HepG2 (cell line): ENCODE data around the gene GIPC1. TPM values are rescaled to one million over a fixed set of nuclear protein-coding genes. Genes with fewer than 3 reads are reported as not detected.

Experiments
- GTF3A ChIP-seq: sonication (generic); formaldehyde crosslinking; conservative IDR thresholded peaks from 2 replicates; pipeline ENCODE4 v1.4.0; 2020; ENCODE audit warnings: mild to moderate bottlenecking, missing genetic modification reagents
- PAXIP1 ChIP-seq: sonication (generic); formaldehyde crosslinking; conservative IDR thresholded peaks from 2 replicates; pipeline ENCODE4 v1.4.0; 2020; ENCODE audit warnings: mild to moderate bottlenecking, missing genetic modification reagents, moderate library complexity
- REST ChIP-seq, 2 experiments: IDR thresholded peaks; 2 replicates each; pipeline ENCODE4 v1.6.1; 2011 to 2012; ENCODE audit warnings: low read length in 2 of 2, borderline replicate concordance in 1 of 2, low read depth in 1 of 2, mild to moderate bottlenecking in 1 of 2, moderate library complexity in 1 of 2
- XRCC5 ChIP-seq: fragments of 200-400 bp; formaldehyde crosslinking; optimal IDR thresholded peaks from 2 replicates; pipeline ENCODE3; 2017; ENCODE audit warnings: mild to moderate bottlenecking, low read length
- ZBTB4 ChIP-seq: sonication (generic); formaldehyde crosslinking; IDR thresholded peaks from 2 replicates; pipeline ENCODE4 v1.4.0; 2020; ENCODE audit warnings: missing genetic modification reagents, mild to moderate bottlenecking, borderline replicate concordance
- ZNF543 ChIP-seq: sonication (generic); formaldehyde crosslinking; IDR thresholded peaks from 2 replicates; pipeline ENCODE4 v1.4.0; 2020; ENCODE audit warnings: mild to moderate bottlenecking, missing genetic modification reagents
- ZNF567 ChIP-seq: sonication (generic); formaldehyde crosslinking; IDR thresholded peaks from 2 replicates; pipeline ENCODE4 v1.8.1; 2023; ENCODE audit warnings: mild to moderate bottlenecking, missing genetic modification reagents, borderline replicate concordance
- ZSCAN25 ChIP-seq: sonication (generic); formaldehyde crosslinking; IDR thresholded peaks from 2 replicates; pipeline ENCODE4 v1.8.0; 2022; ENCODE audit warnings: mild to moderate bottlenecking, missing genetic modification reagents
- polyA plus RNA-seq, 8 experiments: library from polyadenylated mRNA; depleted of rRNA in 3 of 8; stranded (reverse) in 7 of 8; unstranded in 1 of 8; fragments of >200 nt; fragmentation: Illumina TruSeq in 4 of 8; extraction: Trizol in 4 of 8; gene quantifications; 2 replicates each; pipeline versions ENCODE4 v1.2.1 to v1.2.3, GENCODE V29; 2011 to 2016; ENCODE audit warnings: low read depth in 4 of 8, missing spikeins in 1 of 8, mixed read lengths in 1 of 8; ENCODE audit not compliant: insufficient read depth in 1 of 8
- total RNA-seq, 5 experiments: library from RNA; depleted of rRNA; stranded (reverse); fragments of >200 nt; fragmentation: Illumina TruSeq; extraction: Trizol; gene quantifications; 2 replicates each; pipeline ENCODE4 v1.2.3, GENCODE V29; 2016; ENCODE audit warnings: low read depth in 1 of 5
- TF ChIP-seq, protein P1 (sequence below): sonication (generic); formaldehyde crosslinking; IDR thresholded peaks from 2 replicates; pipeline ENCODE4 v1.8.1; 2023; ENCODE audit warnings: mild to moderate bottlenecking, missing genetic modification reagents

Gene GIPC1
- total and polyA plus RNA-seq, 2 of the 13 experiments (the other 11 are each of a cell fraction or from before 2014, with no cell fraction given), result 27.1 to 48.1 TPM

DNA sequence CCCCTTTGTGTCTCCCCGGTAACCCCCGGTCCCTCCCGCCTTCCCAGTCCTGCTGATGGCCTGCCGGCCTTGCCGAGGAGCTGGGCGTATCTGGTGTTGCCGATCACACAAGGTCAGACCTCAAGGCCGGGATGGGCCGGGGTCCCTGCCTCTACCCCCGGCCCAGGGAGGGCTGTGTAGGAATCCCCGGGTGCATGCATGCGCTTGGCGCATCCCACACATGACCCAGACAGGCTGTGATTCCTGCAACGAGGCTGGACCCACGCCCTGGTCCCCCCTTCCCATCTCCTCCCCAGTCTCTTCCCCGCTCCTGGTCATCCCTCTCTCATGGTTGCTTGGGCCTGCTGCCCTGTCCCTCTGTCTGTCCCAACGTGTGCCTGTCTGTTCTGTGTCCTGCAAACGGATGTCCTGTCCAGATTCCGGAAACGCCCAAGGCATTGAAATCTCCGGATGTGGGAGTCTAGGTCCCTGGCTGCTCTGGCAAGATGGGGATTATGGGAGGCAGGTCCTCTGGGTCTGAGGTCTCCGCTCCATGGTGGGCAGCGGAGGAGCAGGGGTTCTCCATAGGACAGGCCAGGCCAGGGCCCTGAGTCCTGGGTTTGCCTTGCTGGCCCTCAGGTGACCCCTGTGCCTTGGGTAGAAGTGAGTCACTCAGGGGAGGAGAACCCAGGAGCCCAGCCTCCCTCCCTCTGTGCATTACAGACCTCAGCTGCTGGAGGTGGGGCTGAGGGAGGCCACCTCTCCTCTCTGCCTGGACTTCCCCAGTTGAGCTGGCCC lies 61.2 kb downstream of the GIPC1 start (continued):
- TF ChIP-seq PAXIP1 (0 out of 2 replicates have a peak, but pooled peaks have one; percentile 47), ZBTB4 (0 out of 2 replicates have a peak, but pooled peaks have one; percentile 43), ZNF543 (CRISPR knock-in tag) (0 out of 2 replicates have a peak, but pooled peaks have one; percentile 29), ZSCAN25 (0 out of 2 replicates have a peak, but pooled peaks have one; percentile 35), REST (IDR thresholded peaks at IDR 0.05; ENCODE audit: borderline replicate concordance in 1 of 2, low read depth in 1 of 2, low read length in 2 of 2) (no peak), GTF3A (CRISPR knock-in tag) (peak; percentile 72; the same call in 1 of the 2 replicates), ZNF567 (CRISPR knock-in tag) (0 out of 2 replicates have a peak, but pooled peaks have one; percentile 58), XRCC5 (peak; percentile 15)
- TF ChIP-seq, protein P1, sequence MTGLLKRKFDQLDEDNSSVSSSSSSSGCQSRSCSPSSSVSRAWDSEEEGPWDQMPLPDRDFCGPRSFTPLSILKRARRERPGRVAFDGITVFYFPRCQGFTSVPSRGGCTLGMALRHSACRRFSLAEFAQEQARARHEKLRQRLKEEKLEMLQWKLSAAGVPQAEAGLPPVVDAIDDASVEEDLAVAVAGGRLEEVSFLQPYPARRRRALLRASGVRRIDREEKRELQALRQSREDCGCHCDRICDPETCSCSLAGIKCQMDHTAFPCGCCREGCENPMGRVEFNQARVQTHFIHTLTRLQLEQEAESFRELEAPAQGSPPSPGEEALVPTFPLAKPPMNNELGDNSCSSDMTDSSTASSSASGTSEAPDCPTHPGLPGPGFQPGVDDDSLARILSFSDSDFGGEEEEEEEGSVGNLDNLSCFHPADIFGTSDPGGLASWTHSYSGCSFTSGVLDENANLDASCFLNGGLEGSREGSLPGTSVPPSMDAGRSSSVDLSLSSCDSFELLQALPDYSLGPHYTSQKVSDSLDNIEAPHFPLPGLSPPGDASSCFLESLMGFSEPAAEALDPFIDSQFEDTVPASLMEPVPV (CRISPR knock-in tag), result no peak
